BE2C (cell line): ENCODE measurements around the gene ANKRD52.
A peak's percentile ranks its signal among the peaks of the same experiment; 100 is the strongest.

Experiments
- DNase-seq: peaks from one replicate; pipeline ENCODE4 v3.0.0-alpha.2; 2020
- H3K27me3 ChIP-seq: fragments of 250-450 bp; sonication (Bioruptor Pico); 2 replicates; pipeline ENCODE4 v1.5.1; 2020; ENCODE audit warnings: mild to moderate bottlenecking
- H3K36me3 ChIP-seq: fragments of 250-450 bp; sonication (Bioruptor Pico); 2 replicates; pipeline ENCODE4 v1.5.1; 2020; ENCODE audit warnings: mild to moderate bottlenecking
- H3K4me1 ChIP-seq: fragments of 250-450 bp; sonication (Bioruptor Pico); 2 replicates; pipeline ENCODE4 v1.5.1; 2020
- H3K4me3 ChIP-seq: 2 replicates; pipeline ENCODE4 v1.5.1; 2011; ENCODE audit warnings: low read depth, low read length
- H3K9me3 ChIP-seq: fragments of 250-450 bp; sonication (Bioruptor Pico); 2 replicates; pipeline ENCODE4 v1.5.1; 2020
- CTCF ChIP-seq: IDR thresholded peaks from 2 replicates; pipeline ENCODE4 v1.5.1; 2012; ENCODE audit warnings: mild to moderate bottlenecking, low read depth, low read length

ANKRD52 gene

GRCh38 chr12:56229082-56229481 is 29.1 kb downstream of the ANKRD52 start:
- H3K36me3 ChIP-seq, result no peaks in the 10 kb centered on the region
- no peak for DNase-seq
- TF ChIP-seq CTCF, result no peak
- H3K4me3 ChIP-seq, result no peak overlapping the region
- no peaks in the 10 kb centered on the region for H3K27me3 ChIP-seq
- no peaks in the 10 kb centered on the region for H3K4me1 ChIP-seq
- no peaks in the 10 kb centered on the region for H3K9me3 ChIP-seq

GRCh38 chr12:56224954-56225353 is 33.2 kb downstream of the ANKRD52 start:
- no peak for TF ChIP-seq CTCF
- Histone ChIP-seq H3K4me3 (peak overlapping the region; percentile 94), H3K4me1 (no peaks in the 10 kb centered on the region), H3K9me3 (no peaks in the 10 kb centered on the region), H3K27me3 (no peaks in the 10 kb centered on the region), H3K36me3 (no peaks in the 10 kb centered on the region)
- no peak for DNase-seq

- no peaks in the 10 kb centered on the region for H3K4me1 ChIP-seq
- no peaks in the 10 kb centered on the region for H3K27me3 ChIP-seq
- no peaks in the 10 kb centered on the region for H3K36me3 ChIP-seq
- TF ChIP-seq CTCF, result peak; percentile 81
- DNase-seq, result peak; percentile 99
- H3K4me3 ChIP-seq, result peak within 1 kb of the TSS; percentile 94
- no peaks in the 10 kb centered on the region for H3K9me3 ChIP-seq
Observed at GRCh38 chr12:56224102-56224701, 34.0 kb downstream of the ANKRD52 start, which contains the start of gene NABP2. Gene NABP2, plus strand, starts transcription at chr12:56224342. Its CDS starts 515 bp downstream, at chr12:56224857.

GRCh38 chr12:56223571-56224101 is 34.5 kb downstream of the ANKRD52 start:
- H3K4me3 ChIP-seq, result peak overlapping the region; percentile 37
- TF ChIP-seq CTCF, result no peak
- H3K4me1 ChIP-seq, result no peaks in the 10 kb centered on the region
- H3K27me3 ChIP-seq, result no peaks in the 10 kb centered on the region
- no peaks in the 10 kb centered on the region for H3K36me3 ChIP-seq
- DNase-seq, result no peak
- no peaks in the 10 kb centered on the region for H3K9me3 ChIP-seq

- Histone ChIP-seq H3K4me3 (peak overlapping the region; percentile 96), H3K27me3 (no peaks in the 10 kb centered on the region), H3K9me3 (no peaks in the 10 kb centered on the region), H3K4me1 (no peaks in the 10 kb centered on the region), H3K36me3 (no peaks in the 10 kb centered on the region)
- no peak for TF ChIP-seq CTCF
- no peak for DNase-seq
Observed at GRCh38 chr12:56222531-56222895, 35.7 kb downstream of the ANKRD52 start.

GRCh38 chr12:56221757-56222530 is 36.2 kb downstream of the ANKRD52 start, which contains the start of gene RNF41:
Gene RNF41, minus strand, starts transcription at chr12:56221922. Its CDS starts 7,875 bp downstream, at chr12:56214047.
- Histone ChIP-seq H3K9me3 (no peaks in the 10 kb centered on the region), H3K4me3 (peak within 1 kb of the TSS; percentile 96), H3K36me3 (no peaks in the 10 kb centered on the region), H3K4me1 (no peaks in the 10 kb centered on the region), H3K27me3 (no peaks in the 10 kb centered on the region)
- no peak for TF ChIP-seq CTCF
- DNase-seq, result peak; percentile 98
